Immature natural killer cell (primary cell): Measurements from ENCODE around the gene ZNF850. TPM values are rescaled to one million over a fixed set of nuclear protein-coding genes. Genes with fewer than 3 reads are reported as not detected.
A peak's percentile ranks its signal among the peaks of the same experiment; 100 is the strongest.
"Not testable (repeated sequence)": the region's sequence is repeated elsewhere in the genome, so short reads cannot be mapped to it uniquely, and the experiment has no call there.

Source experiments
- DNase-seq, 3 donors: peaks; one replicate each; pipeline ENCODE4 v3.0.0; 2022; ENCODE audit warnings: mixed read lengths in 1 of 3
- H3K27ac Mint-ChIP-seq, 6 donors: one replicate each; pipeline ENCODE4 v1.8.0; 2020; ENCODE audit warnings: mixed read lengths in 6 of 6, mild to moderate bottlenecking in 5 of 6, inconsistent platforms in 4 of 6, moderate library complexity in 3 of 6
- H3K27me3 Mint-ChIP-seq, 3 donors: one replicate each; pipeline ENCODE4 v1.8.0; 2020 to 2021; ENCODE audit warnings: low read depth in 3 of 3, mild to moderate bottlenecking in 3 of 3, mixed read lengths in 3 of 3, moderate library complexity in 3 of 3, inconsistent platforms in 1 of 3
- H3K36me3 Mint-ChIP-seq, 3 donors: one replicate each; pipeline ENCODE4 v1.8.0; 2020; ENCODE audit warnings: mixed read lengths in 3 of 3, inconsistent platforms in 2 of 3, mild to moderate bottlenecking in 2 of 3
- H3K4me1 Mint-ChIP-seq, 2 donors: one replicate each; pipeline ENCODE4 v1.8.0; 2020; ENCODE audit warnings: inconsistent platforms in 2 of 2, mild to moderate bottlenecking in 2 of 2, mixed read lengths in 2 of 2, moderate library complexity in 1 of 2
- H3K4me3 Mint-ChIP-seq, 5 donors: one replicate each; pipeline ENCODE4 v1.8.0; 2020; ENCODE audit warnings: mild to moderate bottlenecking in 5 of 5, mixed read lengths in 5 of 5, inconsistent platforms in 3 of 5, moderate library complexity in 3 of 5
- H3K9me3 Mint-ChIP-seq, 6 donors: one replicate each; pipeline ENCODE4 v1.8.0; 2020; ENCODE audit warnings: mild to moderate bottlenecking in 6 of 6, mixed read lengths in 6 of 6, inconsistent platforms in 4 of 6, moderate library complexity in 3 of 6
- polyA plus RNA-seq, 3 donors: library from polyadenylated mRNA; unstranded; fragments of 300-500 nt; fragmentation: Illumina TruSeq; gene quantifications; one replicate each; pipeline ENCODE4 v1.2.3, GENCODE V29; 2021

The ZNF850 gene
- under 1 TPM in 2 of 3 donors, not detected in 1; 0.22 to 0.50 TPM for polyA plus RNA-seq

DNA sequence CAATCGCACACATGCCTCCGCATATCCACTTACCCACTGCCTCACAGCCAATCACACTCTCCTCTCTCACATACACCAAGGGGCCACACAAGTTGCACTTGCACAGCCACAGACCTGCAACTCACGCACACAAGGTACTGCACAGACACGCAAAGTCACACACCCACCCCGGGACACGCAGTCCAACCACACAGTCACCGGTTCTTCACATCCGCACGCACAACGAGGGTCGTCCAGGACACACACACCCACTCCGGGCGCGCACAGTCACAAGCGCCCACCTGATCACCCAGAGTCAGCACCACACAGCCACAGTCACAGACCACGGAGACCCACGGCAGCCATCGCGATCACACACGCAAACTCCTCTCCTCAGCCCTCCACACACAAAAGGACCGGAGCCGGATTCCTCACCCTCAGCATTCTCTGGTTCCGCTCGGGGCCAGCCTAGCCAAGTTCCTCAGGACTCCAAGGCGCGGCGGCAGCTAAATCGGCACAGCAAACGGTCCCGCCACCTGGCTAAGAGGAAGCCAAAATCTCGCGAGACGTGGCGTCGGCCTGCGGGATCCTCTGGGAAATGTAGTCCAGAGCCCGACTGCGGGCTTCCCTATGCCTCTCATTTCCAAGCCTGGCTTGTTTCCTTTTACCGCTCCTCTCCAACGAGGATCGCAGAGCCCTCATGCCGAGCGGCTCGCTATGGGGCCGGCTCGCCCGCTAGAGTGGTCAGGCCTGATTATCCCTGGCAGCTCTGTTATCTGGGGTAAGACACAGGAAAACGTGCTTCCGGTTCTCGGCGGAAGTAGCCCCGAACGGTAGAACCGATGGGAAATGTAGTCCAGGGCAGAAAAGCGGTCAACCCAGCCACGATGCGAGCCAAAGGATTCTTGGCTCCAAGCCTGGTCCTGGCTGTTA is at the start of gene ZNF850:
Gene ZNF850 (minus strand): TSS at position 497 of the 912 bp plus-strand sequence. CDS start 10,201 bp downstream, outside the sequence.
- DNase-seq = peak; percentile 93 to 95 (median 95)
- peaks cover 5 to 26% (median 19%) of the 10 kb centered on the region in 6 donors for H3K9me3 Mint-ChIP-seq
- H3K27ac Mint-ChIP-seq = peak within 1 kb of the TSS; percentile 87 to 97 (median 92)
- peak within 1 kb of the TSS; percentile 92 to 99 (median 96) for H3K4me3 Mint-ChIP-seq
- H3K4me1 Mint-ChIP-seq = peaks cover 26 to 29% of the 10 kb centered on the region in 2 donors
- peaks cover 0 to 15% (median 11%) of the 10 kb centered on the region in 3 donors for H3K27me3 Mint-ChIP-seq
- peaks cover 3 to 13% (median 7%) of the 10 kb centered on the region in 3 donors for H3K36me3 Mint-ChIP-seq

DNA sequence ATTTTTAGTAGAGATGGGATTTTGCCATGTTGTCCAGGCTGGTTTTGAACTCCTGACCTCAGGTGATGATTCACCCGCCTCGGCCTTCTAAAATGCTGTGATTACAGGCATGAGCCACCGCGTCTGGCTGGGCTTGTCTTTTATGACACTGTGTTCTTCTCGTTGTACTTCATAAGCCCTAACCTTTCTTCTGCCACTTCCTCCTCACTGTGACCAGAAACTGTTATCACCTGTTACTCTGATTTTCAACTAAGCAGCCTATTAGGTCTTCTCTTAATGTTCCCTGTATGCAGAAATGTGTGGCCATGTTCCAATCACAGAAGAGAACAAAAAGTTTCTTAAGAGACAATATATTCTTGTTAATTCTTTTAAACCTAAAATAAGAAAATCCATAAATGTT is 49.2 kb upstream of the ZNF850 start:
- Mint-ChIP-seq H3K9me3 (peaks cover 49 to 97% (median 91%) of the 10 kb centered on the region in 6 donors), H3K27ac (no peak overlapping the region), H3K4me3 (peak overlapping the region in 1 of 5 donors; percentile 17), H3K27me3 (peaks cover 0 to 5% (median 2%) of the 10 kb centered on the region in 3 donors), H3K4me1 (no peaks in the 10 kb centered on the region), H3K36me3 (peaks cover 71 to 88% (median 85%) of the 10 kb centered on the region in 3 donors)
- DNase-seq = no peak

- peaks cover 0 to 3% (median 2%) of the 10 kb centered on the region in 3 donors for H3K27me3 Mint-ChIP-seq
- no peaks in the 10 kb centered on the region for H3K4me1 Mint-ChIP-seq
- H3K9me3 Mint-ChIP-seq = peaks cover 47 to 98% (median 92%) of the 10 kb centered on the region in 6 donors
- H3K36me3 Mint-ChIP-seq = peaks cover 52 to 74% (median 70%) of the 10 kb centered on the region in 3 donors
- no peak overlapping the region for H3K4me3 Mint-ChIP-seq
- H3K27ac Mint-ChIP-seq = no peak overlapping the region
- no peak for DNase-seq
Observed at GRCh38 chr19:36819130-36819630, 46.6 kb upstream of the ZNF850 start.

GRCh38 chr19:36807029-36807428 is 34.4 kb upstream of the ZNF850 start:
- no peak for DNase-seq
- H3K27ac Mint-ChIP-seq = no peak overlapping the region
- H3K4me1 Mint-ChIP-seq = no peaks in the 10 kb centered on the region
- peaks cover 0 to 4% (median 0%) of the 10 kb centered on the region in 3 donors for H3K27me3 Mint-ChIP-seq
- peaks cover 53 to 67% (median 64%) of the 10 kb centered on the region in 3 donors for H3K36me3 Mint-ChIP-seq
- H3K4me3 Mint-ChIP-seq = no peak overlapping the region
- peaks cover 18 to 69% (median 61%) of the 10 kb centered on the region in 6 donors for H3K9me3 Mint-ChIP-seq

DNA sequence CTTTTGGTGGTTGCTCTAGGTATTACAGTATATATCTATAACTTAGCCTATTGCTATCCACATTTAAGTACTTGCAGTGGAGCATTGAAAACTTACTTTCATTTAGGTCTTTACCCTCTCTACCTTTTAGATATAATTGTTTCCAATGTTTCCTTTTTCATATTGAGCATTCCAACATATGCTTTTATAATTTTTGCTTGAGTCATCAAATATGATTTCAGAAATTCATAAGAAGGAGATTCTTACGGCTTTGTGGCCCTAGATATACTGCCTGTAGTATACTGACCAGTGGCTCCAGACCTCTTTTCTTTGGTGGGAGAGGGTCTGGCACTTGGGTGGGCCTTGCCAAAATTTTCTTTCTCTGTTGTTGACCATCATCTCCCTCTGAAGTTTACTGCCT is 32.8 kb upstream of the ZNF850 start:
- H3K9me3 Mint-ChIP-seq = peaks cover 12 to 59% (median 45%) of the 10 kb centered on the region in 6 donors
- peaks cover 44 to 60% (median 57%) of the 10 kb centered on the region in 3 donors for H3K36me3 Mint-ChIP-seq
- no peak for DNase-seq
- no peaks in the 10 kb centered on the region for H3K4me1 Mint-ChIP-seq
- no peaks in the 10 kb centered on the region for H3K27me3 Mint-ChIP-seq
- no peak overlapping the region for H3K4me3 Mint-ChIP-seq
- no peak overlapping the region for H3K27ac Mint-ChIP-seq

GRCh38 chr19:36797786-36798108 is 25.1 kb upstream of the ZNF850 start:
- Mint-ChIP-seq H3K36me3 (peaks cover 19 to 31% (median 27%) of the 10 kb centered on the region in 3 donors), H3K27me3 (peaks cover 10 to 12% (median 11%) of the 10 kb centered on the region in 3 donors), H3K9me3 (peaks cover 25 to 51% (median 30%) of the 10 kb centered on the region in 6 donors), H3K27ac (peak overlapping the region; percentile 94 to 99 (median 98)), H3K4me3 (peak overlapping the region; percentile 98 to 100 (median 99)), H3K4me1 (peaks cover 21 to 27% of the 10 kb centered on the region in 2 donors)
- no peak for DNase-seq

DNA sequence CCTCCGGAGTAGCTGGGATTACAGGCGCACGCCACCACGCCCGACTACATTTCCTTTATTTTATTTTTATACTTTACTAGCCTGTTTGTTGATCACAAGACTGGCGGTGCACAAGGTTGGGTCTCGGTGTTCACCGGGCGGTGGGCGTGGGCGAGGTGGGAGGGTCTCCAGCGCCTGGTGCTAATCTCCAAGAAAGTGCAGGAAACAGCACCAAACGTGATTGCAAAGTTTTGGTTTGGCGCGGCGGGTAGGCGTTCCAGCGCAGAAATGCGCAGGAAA is 24.0 kb upstream of the ZNF850 start:
- Mint-ChIP-seq H3K4me3 (peak overlapping the region; percentile 98 to 100 (median 99)), H3K4me1 (peaks cover 25 to 34% of the 10 kb centered on the region in 2 donors), H3K27me3 (peaks cover 10 to 15% (median 11%) of the 10 kb centered on the region in 3 donors), H3K9me3 (peaks cover 29 to 60% (median 36%) of the 10 kb centered on the region in 6 donors), H3K36me3 (peaks cover 16 to 25% (median 21%) of the 10 kb centered on the region in 3 donors), H3K27ac (peak overlapping the region; percentile 94 to 99 (median 98))
- no peak for DNase-seq

DNA sequence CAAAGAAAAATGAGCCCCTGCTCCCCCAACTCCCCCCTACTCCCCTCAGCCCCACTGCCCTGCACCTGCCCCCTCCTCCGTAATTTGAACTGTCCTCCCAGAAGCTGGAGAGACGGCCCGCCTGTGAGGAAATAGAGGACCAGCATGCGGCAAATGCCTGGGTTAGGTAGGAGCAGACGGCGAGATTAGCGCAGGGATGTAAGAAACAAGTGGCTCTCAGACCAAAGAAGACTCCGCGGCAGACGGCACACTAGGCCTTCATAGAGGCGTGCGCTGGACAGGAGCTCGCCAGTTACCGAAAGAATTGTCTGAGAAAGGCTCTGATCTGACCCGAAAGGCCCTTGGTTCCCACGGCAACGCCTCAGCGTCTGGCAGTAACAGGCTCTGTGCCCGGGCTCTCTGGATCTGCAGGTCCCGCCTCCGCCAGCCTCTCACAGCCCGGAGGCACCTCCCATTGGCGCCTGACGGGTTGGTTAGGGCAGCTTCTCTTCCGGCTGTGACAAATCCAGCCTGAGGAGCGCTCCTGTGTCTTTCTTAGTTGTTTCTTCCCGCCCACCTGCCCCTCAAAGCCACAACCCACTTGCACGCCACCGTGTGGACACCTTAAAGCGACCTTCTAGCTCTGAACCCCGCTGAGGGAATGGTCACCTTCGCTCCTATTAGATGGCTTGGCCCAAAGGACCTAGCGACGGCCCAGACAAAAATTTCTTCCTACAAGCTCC is 19.0 kb upstream of the ZNF850 start:
- peak overlapping the region in 5 of 6 donors; percentile 5 to 66 (median 45) for H3K27ac Mint-ChIP-seq
- not testable (repeated sequence) for H3K36me3 Mint-ChIP-seq, H3K27me3 Mint-ChIP-seq
- peaks cover 9 to 13% of the 10 kb centered on the region in 2 donors for H3K4me1 Mint-ChIP-seq
- peak overlapping the region; percentile 44 to 71 (median 53) for H3K4me3 Mint-ChIP-seq
- DNase-seq = peak; percentile 14 to 28 (median 21)
- H3K9me3 Mint-ChIP-seq = peaks cover 20 to 58% (median 40%) of the 10 kb centered on the region in 6 donors

GRCh38 chr19:36775768-36776167 is 3.2 kb upstream of the ZNF850 start:
- H3K4me3 Mint-ChIP-seq = no peak overlapping the region
- peaks cover 1 to 15% (median 11%) of the 10 kb centered on the region in 3 donors for H3K27me3 Mint-ChIP-seq
- H3K36me3 Mint-ChIP-seq = peaks cover 6 to 10% (median 8%) of the 10 kb centered on the region in 3 donors
- peaks cover 25 to 27% of the 10 kb centered on the region in 2 donors for H3K4me1 Mint-ChIP-seq
- no peak overlapping the region for H3K27ac Mint-ChIP-seq
- peaks cover 8 to 35% (median 22%) of the 10 kb centered on the region in 6 donors for H3K9me3 Mint-ChIP-seq
- no peak for DNase-seq

- DNase-seq = no peak
- H3K9me3 Mint-ChIP-seq = peaks cover 8 to 26% (median 20%) of the 10 kb centered on the region in 6 donors
Observed at GRCh38 chr19:36773223-36773579, 594 bp upstream of the ZNF850 start.

GRCh38 chr19:36771261-36772231 is 1.1 kb downstream of the ZNF850 start:
- Mint-ChIP-seq H3K27me3 (peaks cover 0 to 15% (median 11%) of the 10 kb centered on the region in 3 donors), H3K36me3 (peaks cover 4 to 15% (median 7%) of the 10 kb centered on the region in 3 donors), H3K9me3 (peaks cover 6 to 22% (median 14%) of the 10 kb centered on the region in 6 donors), H3K27ac (peak overlapping the region; percentile 43 to 97 (median 90)), H3K4me1 (peaks cover 26 to 29% of the 10 kb centered on the region in 2 donors), H3K4me3 (peak overlapping the region; percentile 92 to 99 (median 96))
- DNase-seq = peak; percentile 17 to 35 (median 27)

More at GRCh38 chr19:36773223-36773579, 594 bp upstream of the ZNF850 start:
- H3K4me1 Mint-ChIP-seq = peaks cover 26 to 29% of the 10 kb centered on the region in 2 donors
- peak overlapping the region; percentile 87 to 97 (median 92) for H3K27ac Mint-ChIP-seq
- H3K36me3 Mint-ChIP-seq = peaks cover 6 to 13% (median 7%) of the 10 kb centered on the region in 3 donors
- peaks cover 1 to 15% (median 11%) of the 10 kb centered on the region in 3 donors for H3K27me3 Mint-ChIP-seq
- H3K4me3 Mint-ChIP-seq = peak overlapping the region; percentile 92 to 99 (median 96)

DNA sequence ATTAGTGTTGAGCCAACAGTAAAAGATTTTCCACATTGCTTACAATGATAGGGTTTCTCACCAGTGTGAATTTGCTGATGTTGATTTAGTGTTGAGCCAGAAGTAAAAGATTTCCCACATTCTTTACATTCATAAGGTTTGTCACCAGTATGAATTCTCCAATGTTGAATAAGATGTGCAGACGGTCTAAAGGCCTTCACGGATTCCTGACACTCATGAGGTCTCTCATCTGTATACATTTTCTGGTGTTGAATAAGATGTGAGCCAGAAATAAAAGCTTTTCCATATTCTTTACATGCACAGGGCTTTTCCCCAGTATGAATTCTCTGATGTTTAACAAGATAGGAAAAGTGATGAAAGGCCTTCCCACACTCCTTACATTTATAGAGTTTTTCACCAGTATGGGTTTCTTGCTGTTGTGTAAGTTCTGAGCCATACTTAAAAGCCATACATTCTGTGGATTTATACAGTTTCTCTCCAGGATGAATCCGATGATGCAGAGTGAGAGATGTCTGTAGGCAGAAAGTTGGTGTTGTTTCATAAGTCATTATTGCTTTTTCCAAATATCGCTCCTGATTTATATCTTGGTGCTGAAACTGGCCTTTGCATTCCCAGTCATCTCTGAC is 22.4 kb downstream of the ZNF850 start:
- H3K4me3 Mint-ChIP-seq = peak overlapping the region in 1 of 5 donors; percentile 14
- peaks cover 2 to 4% (median 2%) of the 10 kb centered on the region in 3 donors for H3K27me3 Mint-ChIP-seq
- H3K36me3 Mint-ChIP-seq = peaks cover 72 to 81% (median 72%) of the 10 kb centered on the region in 3 donors
- peaks cover 66 to 95% (median 93%) of the 10 kb centered on the region in 6 donors for H3K9me3 Mint-ChIP-seq
- no peak overlapping the region for H3K27ac Mint-ChIP-seq
- H3K4me1 Mint-ChIP-seq = no peaks in the 10 kb centered on the region
- no peak for DNase-seq
